Mesendoderm (in vitro differentiated cells): ENCODE data around the gene SRGAP2C.
"Not testable (repeated sequence)": the region's sequence is repeated elsewhere in the genome, so short reads cannot be mapped to it uniquely, and the experiment has no call there.

Experiments used
- DNase-seq: peaks from one replicate; pipeline ENCODE4 v3.0.0; 2013
- H2AK5ac ChIP-seq: 2 replicates; pipeline ENCODE4 v1.6.1; 2013; ENCODE audit warnings: low read length, inconsistent platforms
- H2BK120ac ChIP-seq: 2 replicates; pipeline ENCODE4 v1.6.1; 2013; ENCODE audit warnings: low read depth, mild to moderate bottlenecking, low read length, moderate library complexity, mixed read lengths
- H2BK15ac ChIP-seq: replicated peaks from 2 replicates; pipeline ENCODE4 v1.6.1; 2013; ENCODE audit warnings: low read depth, mild to moderate bottlenecking, moderate library complexity
- H2BK5ac ChIP-seq: 2 replicates; pipeline ENCODE4 v1.6.1; 2013; ENCODE audit warnings: low read length, inconsistent platforms
- H3K18ac ChIP-seq: 2 replicates; pipeline ENCODE4 v1.6.1; 2013; ENCODE audit warnings: mild to moderate bottlenecking, low read length, mixed read lengths
- H3K23ac ChIP-seq: one replicate; pipeline ENCODE4 v1.6.1; 2013; ENCODE audit warnings: low read length
- H3K27ac ChIP-seq: 2 replicates; pipeline ENCODE4 v1.5.1; 2013; ENCODE audit warnings: low read depth, mild to moderate bottlenecking, inconsistent platforms, low read length, moderate library complexity
- H3K27me3 ChIP-seq: 2 replicates; pipeline ENCODE4 v1.6.1; 2013; ENCODE audit warnings: low read length, control low read depth, mild to moderate bottlenecking, inconsistent platforms; ENCODE audit not compliant: insufficient read depth, poor library complexity
- H3K36me3 ChIP-seq: 2 replicates; pipeline ENCODE4 v1.6.1; 2013; ENCODE audit warnings: low read length, inconsistent platforms; ENCODE audit not compliant: control insufficient read depth, insufficient read depth
- H3K4ac ChIP-seq: one replicate; pipeline ENCODE4 v1.6.1; 2013; ENCODE audit warnings: low read depth, mild to moderate bottlenecking, low read length, moderate library complexity
- H3K4me1 ChIP-seq: 2 replicates; pipeline ENCODE4 v1.6.1; 2013; ENCODE audit warnings: low read depth, low read length, inconsistent platforms; ENCODE audit not compliant: control insufficient read depth
- H3K4me2 ChIP-seq: 2 replicates; pipeline ENCODE4 v1.6.1; 2013; ENCODE audit warnings: low read length
- H3K4me3 ChIP-seq: 2 replicates; pipeline ENCODE4 v1.5.1; 2013; ENCODE audit warnings: mild to moderate bottlenecking, low read length
- H3K56ac ChIP-seq: one replicate; pipeline ENCODE4 v1.6.1; 2013; ENCODE audit warnings: low read length
- H3K79me1 ChIP-seq: 2 replicates; pipeline ENCODE4 v1.6.1; 2013; ENCODE audit warnings: low read length, inconsistent platforms
- H3K79me2 ChIP-seq: 2 replicates; pipeline ENCODE4 v1.6.1; 2013; ENCODE audit warnings: mild to moderate bottlenecking, low read length; ENCODE audit not compliant: control insufficient read depth, insufficient read depth
- H3K9ac ChIP-seq: 2 replicates; pipeline ENCODE4 v1.6.1; 2013; ENCODE audit warnings: low read length, inconsistent platforms
- H4K5ac ChIP-seq: one replicate; pipeline ENCODE4 v1.6.1; 2013; ENCODE audit warnings: low read length
- H4K8ac ChIP-seq: one replicate; pipeline ENCODE4 v1.6.1; 2013; ENCODE audit warnings: low read depth, mild to moderate bottlenecking, control low read depth, low read length, moderate library complexity
- WGBS: extraction: QIAGEN DNeasy Blood & Tissue Kit; methylation state at CpG from one replicate; pipeline ENCODE4 v1.1.7; 2013; ENCODE audit warnings: low lambda C conversion rate, missing lambda C conversion rate; ENCODE audit not compliant: insufficient coverage; ENCODE audit errors: extremely low coverage; 5-methylcytosine and 5-hydroxymethylcytosine counted together

Gene SRGAP2C

DNA sequence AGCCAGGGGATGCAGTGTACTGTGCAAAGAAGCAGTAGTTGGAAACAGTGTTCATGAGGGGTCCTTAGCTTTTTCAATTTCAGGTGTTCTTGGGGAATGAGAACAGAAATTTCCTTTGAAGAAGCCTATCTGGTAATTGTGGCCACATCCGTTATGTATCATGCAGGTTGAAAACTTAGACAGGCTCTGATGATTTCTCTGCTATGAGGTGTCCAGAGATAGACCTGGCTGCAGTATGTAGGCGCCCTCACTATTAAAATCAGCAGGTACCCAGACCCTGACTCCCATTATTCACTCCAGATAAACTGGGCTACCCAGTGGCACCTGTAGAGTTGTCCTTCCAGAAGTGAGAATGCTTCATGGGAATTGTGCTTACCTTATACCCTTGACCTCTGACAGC lies 7.7 kb downstream of the SRGAP2C start:
- H3K23ac ChIP-seq, H3K36me3 ChIP-seq, H4K8ac ChIP-seq, H3K56ac ChIP-seq, H3K4me1 ChIP-seq, H3K79me1 ChIP-seq, H2BK5ac ChIP-seq, H3K4me3 ChIP-seq, H3K27ac ChIP-seq, H3K79me2 ChIP-seq, H2BK120ac ChIP-seq, H3K9ac ChIP-seq, H3K18ac ChIP-seq, H3K4me2 ChIP-seq, H3K27me3 ChIP-seq, H2AK5ac ChIP-seq, H4K5ac ChIP-seq, DNase-seq, H2BK15ac ChIP-seq, H3K4ac ChIP-seq: not testable (repeated sequence)
- WGBS = no CpG with 5 or more reads among the region's 2 CpGs

DNA sequence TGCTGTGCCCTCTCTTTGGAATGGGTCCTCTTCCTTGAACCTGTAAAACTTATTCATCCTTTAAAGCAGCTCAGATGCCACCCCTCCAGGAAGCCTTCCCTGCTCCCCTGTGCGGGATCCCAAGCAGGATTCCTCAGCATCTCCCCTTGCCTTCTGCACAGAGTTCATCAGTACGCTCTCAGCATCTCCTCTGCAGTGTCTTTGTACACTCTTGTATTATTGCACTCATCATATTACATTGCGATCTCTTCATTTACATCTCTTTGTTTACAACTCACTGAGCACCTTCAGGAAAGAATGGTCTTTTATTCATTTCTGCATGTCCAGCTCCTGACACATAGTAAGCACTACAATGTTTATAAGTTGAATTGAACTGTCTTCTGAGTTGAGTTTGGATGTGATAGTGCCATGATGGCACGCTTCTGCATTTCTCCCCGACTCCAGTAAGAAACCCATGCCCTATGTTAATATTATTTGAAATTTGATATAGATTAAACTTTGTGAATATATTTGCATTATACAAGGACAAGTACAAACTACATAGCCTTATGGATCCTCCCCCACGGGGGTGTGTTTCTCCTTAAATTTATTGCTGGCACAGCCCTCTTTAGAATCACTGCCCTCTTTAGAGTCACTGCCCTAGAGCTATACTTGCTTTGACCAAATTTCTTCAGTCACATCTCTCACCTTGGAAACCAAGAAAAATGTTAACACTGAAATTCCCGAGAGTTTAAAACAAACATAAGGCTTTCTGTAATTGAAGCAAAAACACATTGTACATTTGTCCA lies 12.5 kb downstream of the SRGAP2C start:
- not testable (repeated sequence) for H2BK15ac ChIP-seq, H3K9ac ChIP-seq, H3K79me1 ChIP-seq, H3K27me3 ChIP-seq, H3K4me2 ChIP-seq, H4K8ac ChIP-seq, H3K23ac ChIP-seq, H3K4me1 ChIP-seq, H2AK5ac ChIP-seq, H3K4me3 ChIP-seq, H3K4ac ChIP-seq, H2BK5ac ChIP-seq, H3K79me2 ChIP-seq, H3K18ac ChIP-seq, DNase-seq, H3K27ac ChIP-seq, H4K5ac ChIP-seq, H3K36me3 ChIP-seq, H3K56ac ChIP-seq, H2BK120ac ChIP-seq
- no CpG with 5 or more reads among the region's 7 CpGs for WGBS

DNA sequence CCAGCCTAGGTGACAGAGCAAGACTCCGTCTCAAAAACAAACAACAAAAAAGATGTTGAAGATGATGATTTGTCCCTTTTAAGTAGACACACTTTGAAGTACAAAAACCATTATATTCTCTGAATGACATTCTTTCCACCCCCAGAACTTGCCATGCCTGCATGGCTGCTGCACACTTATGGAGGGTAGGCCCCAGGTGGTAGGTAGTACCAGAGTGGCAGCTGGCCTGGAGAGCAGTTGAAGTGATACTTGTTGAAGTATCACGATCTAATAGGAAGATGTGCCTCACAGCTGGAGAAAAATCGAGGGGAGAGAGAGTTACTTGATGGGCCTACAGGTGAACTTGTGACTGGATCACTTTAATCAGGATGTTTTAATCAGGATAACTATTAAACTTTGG lies 15.0 kb downstream of the SRGAP2C start:
- not testable (repeated sequence) for H3K36me3 ChIP-seq, H4K8ac ChIP-seq
- no CpG with 5 or more reads among the region's 3 CpGs for WGBS

DNA sequence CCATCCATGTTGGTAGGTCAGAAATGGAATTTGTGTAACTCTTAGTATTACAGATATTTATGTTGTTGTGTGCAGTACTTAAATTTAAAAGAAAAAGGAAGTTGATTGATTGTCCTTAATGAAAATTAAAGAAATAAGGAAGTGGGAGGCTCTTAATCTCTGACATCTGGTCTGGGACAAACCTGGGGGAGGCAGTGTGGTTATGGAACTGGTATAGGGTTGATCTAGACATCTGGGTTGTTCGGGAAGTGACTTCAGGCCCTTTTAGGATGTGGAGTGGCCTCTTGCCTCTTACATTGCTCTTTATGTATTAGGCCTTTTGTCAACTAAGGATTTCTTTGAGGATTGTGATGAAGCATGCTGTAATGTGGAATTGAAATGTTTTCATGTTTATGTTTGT lies 15.5 kb downstream of the SRGAP2C start:
- WGBS = no CpG with 5 or more reads among the region's 1 CpG
- not testable (repeated sequence) for H3K4ac ChIP-seq

More for the DNA sequence above, 15.0 kb downstream of the SRGAP2C start:
- not testable (repeated sequence) for H3K4me3 ChIP-seq, H3K9ac ChIP-seq, H3K27ac ChIP-seq, H3K18ac ChIP-seq, H3K79me1 ChIP-seq, H3K79me2 ChIP-seq, H3K4ac ChIP-seq, H2AK5ac ChIP-seq, DNase-seq, H3K56ac ChIP-seq, H4K5ac ChIP-seq, H3K27me3 ChIP-seq, H3K23ac ChIP-seq, H3K4me1 ChIP-seq, H2BK120ac ChIP-seq, H2BK15ac ChIP-seq, H2BK5ac ChIP-seq, H3K4me2 ChIP-seq

DNA sequence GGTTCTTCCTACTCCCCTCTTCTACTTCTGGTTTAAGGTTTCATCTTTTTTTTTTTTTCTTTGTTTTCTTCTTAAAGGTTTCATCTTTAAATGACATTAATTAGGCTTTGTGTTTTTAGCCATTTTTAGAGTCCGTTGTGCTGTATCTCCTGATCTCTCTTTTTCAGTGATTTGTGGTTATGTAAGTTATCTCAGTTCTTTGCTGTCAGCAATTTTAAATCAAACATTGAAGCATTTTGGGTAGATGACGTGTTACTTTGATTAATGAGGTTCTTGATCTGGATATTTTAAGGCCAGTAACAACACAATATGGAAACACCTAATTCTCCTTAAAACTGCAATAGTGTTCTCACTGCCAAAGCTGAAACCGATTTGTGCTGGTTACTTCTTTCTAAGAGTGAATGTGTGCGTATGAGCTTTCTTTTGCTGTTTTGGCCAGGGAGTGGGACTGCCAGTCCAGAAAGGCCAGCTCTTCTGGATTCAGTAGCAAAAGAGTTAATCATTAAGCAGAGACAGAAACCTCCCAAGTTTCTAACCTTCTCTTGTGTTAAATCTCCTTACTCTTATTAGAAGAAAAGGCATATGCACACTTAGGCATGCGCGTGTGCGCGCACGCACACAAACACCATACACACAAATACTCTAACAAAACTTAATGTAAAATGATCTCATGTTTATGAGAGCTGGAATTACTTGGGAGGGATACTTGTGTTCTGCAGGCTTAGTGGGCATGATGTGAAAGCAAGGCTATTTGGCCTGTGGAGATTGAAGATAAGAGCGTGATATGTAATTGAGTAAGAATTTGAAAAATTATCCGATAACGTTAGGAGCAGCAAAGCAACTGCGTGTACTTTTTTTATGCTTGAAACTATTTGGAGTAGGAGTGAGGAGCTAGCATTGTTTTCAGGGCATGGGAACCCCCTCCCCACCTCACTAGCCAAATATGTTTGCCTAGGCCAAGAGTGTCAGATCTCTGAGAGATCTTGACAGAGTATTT lies 16.5 kb downstream of the SRGAP2C start:
- not testable (repeated sequence) for H4K8ac ChIP-seq, H3K18ac ChIP-seq, H2AK5ac ChIP-seq, H3K4me2 ChIP-seq, H3K4me3 ChIP-seq, H3K27me3 ChIP-seq, H3K79me2 ChIP-seq, H3K56ac ChIP-seq, H3K9ac ChIP-seq, H3K36me3 ChIP-seq, DNase-seq, H2BK5ac ChIP-seq, H3K4me1 ChIP-seq, H4K5ac ChIP-seq, H3K23ac ChIP-seq, H3K27ac ChIP-seq, H3K79me1 ChIP-seq, H2BK120ac ChIP-seq, H2BK15ac ChIP-seq, H3K4ac ChIP-seq
- WGBS = no CpG with 5 or more reads among the region's 13 CpGs

More for the DNA sequence above, 15.5 kb downstream of the SRGAP2C start:
- H3K79me2 ChIP-seq, H3K9ac ChIP-seq, H3K56ac ChIP-seq, H4K5ac ChIP-seq, H3K27me3 ChIP-seq, H3K23ac ChIP-seq, H3K27ac ChIP-seq, H2BK120ac ChIP-seq, H3K18ac ChIP-seq, H3K4me3 ChIP-seq, H2AK5ac ChIP-seq, DNase-seq, H3K4me2 ChIP-seq, H2BK15ac ChIP-seq, H3K36me3 ChIP-seq, H4K8ac ChIP-seq, H3K4me1 ChIP-seq, H3K79me1 ChIP-seq, H2BK5ac ChIP-seq: not testable (repeated sequence)
